HG03342 (cell line): ENCODE results near the gene ABCC4.

Source experiments
- ATAC-seq: cut with Tn5 transposase; IDR thresholded peaks from one replicate; pipeline ENCODE4 v1.9.1; 2021; ENCODE audit warnings: mild to moderate bottlenecking, moderate library complexity; ENCODE audit not compliant: unreplicated experiment

Gene ABCC4

DNA sequence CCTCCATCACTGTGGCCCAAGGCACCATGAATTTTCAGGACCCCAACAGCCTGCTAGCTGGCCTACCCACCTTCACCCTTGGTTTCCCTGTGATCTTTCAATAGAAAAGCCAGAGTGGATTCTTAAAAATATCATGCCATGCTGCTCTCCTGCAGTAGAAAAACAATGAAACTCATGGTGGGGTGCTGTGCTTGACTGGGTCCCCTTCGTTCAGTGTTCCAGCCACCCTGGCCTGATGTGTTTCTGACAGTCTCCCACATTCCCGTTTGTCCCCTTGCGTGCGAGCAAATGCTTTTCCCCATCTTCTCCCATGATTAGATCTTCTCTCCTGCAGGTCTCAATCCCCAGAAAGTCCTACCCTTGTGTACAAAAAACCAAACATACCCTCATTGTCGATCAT is 43.2 kb downstream of the ABCC4 start:
- ATAC-seq = no peak

DNA sequence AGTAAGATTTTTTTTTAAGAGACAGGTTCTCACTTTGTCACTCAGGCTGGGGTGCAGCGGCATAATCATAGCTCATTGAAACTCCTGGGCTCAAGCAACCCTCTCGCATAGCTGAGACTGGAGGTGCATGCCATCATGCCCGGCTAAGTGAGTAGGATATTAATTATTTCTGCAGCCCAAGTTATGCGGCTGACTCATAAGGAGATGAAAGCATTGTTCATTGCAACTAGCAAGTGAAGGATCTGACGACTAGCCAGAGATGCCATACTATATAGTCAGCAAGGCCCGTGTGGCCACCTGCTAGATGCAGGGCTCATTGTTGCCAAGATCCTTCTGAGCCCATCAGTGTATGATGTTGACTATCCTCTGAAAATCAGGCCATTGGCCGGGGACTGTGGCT is 45.2 kb downstream of the ABCC4 start:
- no peak for ATAC-seq

DNA sequence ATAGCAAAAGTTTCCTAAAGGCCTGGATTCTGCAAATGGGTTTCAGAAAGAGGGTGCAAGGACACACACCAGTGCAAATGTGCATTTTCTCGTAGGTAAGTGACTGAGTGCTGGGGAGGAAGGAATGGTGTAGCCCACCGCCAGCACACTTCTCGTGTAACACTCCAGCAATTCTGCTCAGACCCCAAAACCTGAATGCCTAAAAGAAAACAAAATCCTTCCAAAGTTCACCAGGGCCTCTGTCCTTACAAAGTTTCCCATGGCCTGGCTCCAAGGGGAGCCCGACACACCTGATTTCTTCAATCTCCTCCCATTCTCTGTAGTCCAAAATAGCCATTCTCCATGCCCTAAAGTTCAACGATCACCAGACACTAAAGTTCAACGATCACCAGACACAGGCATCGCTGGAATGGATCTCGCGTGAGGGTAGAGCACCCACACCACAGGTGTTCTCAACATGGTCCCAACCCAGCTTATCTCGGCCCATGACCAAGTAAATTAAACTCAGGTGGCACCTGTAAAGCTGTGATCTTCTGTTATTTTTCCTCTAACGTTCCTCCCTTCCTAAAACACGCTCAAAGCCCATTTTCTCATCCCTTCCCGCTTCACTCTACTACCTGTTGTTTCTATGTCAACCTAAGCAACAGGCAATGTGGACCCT is 46.0 kb downstream of the ABCC4 start:
- no peak for ATAC-seq

GRCh38 chr13:95254339-95254738 is 46.9 kb downstream of the ABCC4 start:
- no peak for ATAC-seq

DNA sequence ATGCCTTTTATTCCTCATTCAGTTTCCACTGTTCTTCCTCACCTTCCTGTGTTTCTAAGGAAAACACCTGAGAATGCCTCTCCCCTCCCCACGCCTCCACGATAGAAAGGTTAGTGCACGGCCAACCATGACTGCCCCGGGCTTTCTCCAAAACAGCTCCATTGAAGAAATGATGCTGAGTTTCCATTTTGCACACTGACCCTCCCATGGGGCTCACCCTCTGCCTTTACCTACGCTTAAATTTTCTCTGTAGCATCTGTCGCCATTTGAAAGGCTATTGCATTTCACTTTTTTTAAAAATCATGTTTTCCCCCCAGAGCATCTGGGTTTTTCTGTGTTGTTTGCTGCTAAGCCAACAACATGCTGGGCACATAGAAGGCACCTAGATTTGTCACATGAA is 48.2 kb downstream of the ABCC4 start:
- no peak for ATAC-seq

GRCh38 chr13:95251641-95252040 is 49.6 kb downstream of the ABCC4 start:
- peak; percentile 62 for ATAC-seq

DNA sequence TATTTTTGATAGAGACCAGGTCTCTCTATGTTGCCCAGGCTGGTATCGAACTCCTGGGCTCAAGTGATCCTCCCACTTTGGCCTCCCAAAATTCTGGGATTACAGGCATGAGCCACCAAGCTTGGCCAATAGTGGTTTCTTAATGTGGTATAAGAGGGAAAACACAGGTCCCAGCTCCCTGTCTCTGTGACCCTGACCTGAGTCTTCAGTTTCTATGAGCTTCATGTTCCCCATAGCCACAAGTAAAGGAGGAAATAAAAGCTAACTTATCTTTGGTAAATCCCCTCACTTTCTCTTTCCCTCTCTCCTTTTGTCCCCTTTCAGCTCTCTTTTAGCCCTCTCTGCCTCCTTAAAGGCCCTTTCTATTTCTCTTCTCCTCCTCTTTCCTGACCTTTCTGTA is 50.3 kb downstream of the ABCC4 start:
- no peak for ATAC-seq

GRCh38 chr13:95248953-95249352 is 52.3 kb downstream of the ABCC4 start:
- no peak for ATAC-seq

DNA sequence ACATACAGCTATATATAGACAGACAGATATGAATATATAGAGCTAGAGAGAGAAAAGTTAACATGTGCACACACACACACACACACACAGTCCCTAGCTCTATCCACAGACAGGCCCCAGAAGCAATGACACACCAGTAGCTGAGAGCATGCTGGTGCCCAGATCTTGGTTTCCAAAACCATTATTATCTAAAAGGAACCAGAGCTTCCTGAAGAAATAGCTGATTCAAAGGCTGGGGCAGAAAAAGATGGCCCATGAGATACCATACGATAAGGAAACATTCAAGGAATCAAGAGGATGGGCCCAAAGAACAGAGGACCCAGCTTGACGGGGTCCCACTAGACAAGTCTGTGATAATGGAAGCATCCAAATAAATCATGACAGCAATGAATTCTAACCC is 53.4 kb downstream of the ABCC4 start:
- no peak for ATAC-seq

DNA sequence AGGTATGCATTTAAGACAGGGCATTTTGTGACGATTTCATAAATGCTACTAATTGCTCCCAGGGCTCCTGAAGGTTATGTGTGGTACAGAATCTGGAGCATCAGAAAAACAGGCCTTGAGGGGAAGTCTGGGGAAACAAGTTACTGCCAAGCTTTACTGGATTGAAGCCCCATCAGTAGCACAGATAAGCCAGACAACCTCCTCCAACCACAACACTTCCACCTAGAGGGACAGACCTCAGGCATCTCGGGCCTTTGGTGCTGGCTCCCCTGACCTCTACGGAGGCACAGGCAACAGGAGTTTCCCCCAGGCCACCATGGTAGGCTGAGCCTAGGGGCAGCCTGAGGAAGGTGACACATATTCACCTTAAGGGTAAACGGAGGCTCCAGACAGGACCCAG is 54.1 kb downstream of the ABCC4 start:
- no peak for ATAC-seq

- no peak for ATAC-seq
These were observed 54.8 kb downstream of the ABCC4 start for GRCh38 chr13:95246292-95247082.

GRCh38 chr13:95245071-95245470 is 56.2 kb downstream of the ABCC4 start:
- ATAC-seq = peak; percentile 77

GRCh38 chr13:95243207-95243606 is 58.0 kb downstream of the ABCC4 start:
- ATAC-seq = no peak

GRCh38 chr13:95241321-95241720 is 59.9 kb downstream of the ABCC4 start:
- ATAC-seq = no peak

- ATAC-seq = peak; percentile 58
These were observed 62.0 kb downstream of the ABCC4 start for GRCh38 chr13:95239283-95239682.

- no peak for ATAC-seq
These were observed 63.9 kb downstream of the ABCC4 start for GRCh38 chr13:95237310-95237870.

GRCh38 chr13:95236774-95237173 is 64.5 kb downstream of the ABCC4 start:
- ATAC-seq = no peak

GRCh38 chr13:95235974-95236373 is 65.3 kb downstream of the ABCC4 start:
- ATAC-seq = no peak

- no peak for ATAC-seq
These were observed 66.0 kb downstream of the ABCC4 start for GRCh38 chr13:95235199-95235756.

GRCh38 chr13:95234242-95234641 is 67.0 kb downstream of the ABCC4 start:
- peak; percentile 72 for ATAC-seq

GRCh38 chr13:95233026-95233635 is 68.1 kb downstream of the ABCC4 start:
- ATAC-seq = no peak
